Esophagus squamous epithelium (tissue), 5 donors: ENCODE data around the gene ADGRD1. TPM values are rescaled to one million over a fixed set of nuclear protein-coding genes. Genes with fewer than 3 reads are reported as not detected.

Source experiments
- DNase-seq: peaks from one replicate; lab custom pipeline; 2025; lab: John Stamatoyannopoulos, UW
- H3K27ac ChIP-seq, 4 donors: fragments of 200-600 bp; sonication (generic); one replicate each; pipeline ENCODE4 v1.5.1; 2016 to 2019; ENCODE audit warnings: mild to moderate bottlenecking in 1 of 4
- H3K27me3 ChIP-seq, 4 donors: fragments of 200-600 bp; sonication (generic); 1 replicate in 3 of 4; 2 replicates in 1 of 4; pipeline versions ENCODE4 v1.5.1 to v1.6.0; 2017 to 2021; ENCODE audit warnings: antibody characterized with exemption in 1 of 4
- H3K36me3 ChIP-seq, 3 donors: fragments of 200-600 bp; sonication (generic); one replicate each; pipeline ENCODE4 v1.5.1; 2016 to 2019
- H3K4me1 ChIP-seq, 3 donors: fragments of 200-600 bp; sonication (generic); one replicate each; pipeline ENCODE4 v1.5.1; 2017 to 2019
- H3K4me3 ChIP-seq, 4 donors: fragments of 200-600 bp; sonication (generic); 1 replicate in 3 of 4; 2 replicates in 1 of 4; pipeline ENCODE4 v1.5.1; 2016 to 2019; ENCODE audit warnings: mild to moderate bottlenecking in 2 of 4, moderate library complexity in 1 of 4
- H3K9me3 ChIP-seq, 3 donors: fragments of 200-600 bp; sonication (generic); one replicate each; pipeline ENCODE4 v1.5.1; 2016 to 2019
- POLR2A ChIP-seq, 4 donors: fragments of 450-650 bp; IDR thresholded peaks; one replicate each; pipeline ENCODE4 v1.6.1; 2017; ENCODE audit warnings: antibody characterized with exemption in 4 of 4, mild to moderate bottlenecking in 4 of 4, moderate library complexity in 3 of 4
- WGBS, 2 donors: methylation state at CpG; one replicate each; pipeline ENCODE4 v1.1.5; 2018; 5-methylcytosine and 5-hydroxymethylcytosine counted together
- intact Hi-C: fragments of 100-400 bp; cut with DNase I; formaldehyde crosslinking; loops from one replicate; pipeline ENCODE4 v1.15.0; 2022
- total RNA-seq, 4 donors: library from RNA; depleted of rRNA; stranded (reverse); fragments of >200 nt; gene quantifications; one replicate each; pipeline ENCODE4 v1.1.0, GENCODE V29; 2016
- TF ChIP-seq, protein P1 (sequence below), 6 experiments: fragments of 450-650 bp in 4 of 6; fragments of 200-600 bp in 2 of 6; sonication (generic) in 2 of 6; IDR thresholded peaks; one replicate each; pipeline ENCODE4 v1.5.1; 2016 to 2019; ENCODE audit warnings: antibody characterized with exemption in 6 of 6, mild to moderate bottlenecking in 4 of 6, moderate library complexity in 4 of 6
- donor health status: DM: yes; HTN: yes; CAD: no.

The ADGRD1 gene
- total RNA-seq, 4 donors from 2014 or later: 2.2 to 28.2 (median 8.8) TPM

DNA sequence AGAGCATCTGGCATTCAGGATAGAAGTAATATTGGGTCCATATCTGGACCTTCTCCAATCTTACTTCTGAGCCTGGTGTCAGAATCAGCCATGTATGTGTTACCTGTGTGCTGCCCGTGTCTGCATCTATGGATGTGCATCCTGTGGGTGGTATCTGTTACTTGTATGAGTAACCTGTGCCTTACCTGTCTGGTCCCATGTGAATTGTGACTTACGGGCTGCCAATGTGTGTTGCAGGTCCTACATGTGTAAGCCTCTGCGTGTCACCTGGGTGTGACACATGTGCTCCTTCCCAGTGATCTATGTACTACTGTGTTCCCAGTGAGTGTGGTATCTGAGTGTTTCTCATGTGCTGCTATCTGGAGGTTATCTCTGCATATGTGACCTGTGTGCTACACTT, 208.4 kb downstream of the ADGRD1 start:
- Histone ChIP-seq H3K36me3 (no peaks in the 10 kb centered on the region), H3K4me3 (no peak overlapping the region), H3K27me3 (peaks cover 0 to 23% (median 0%) of the 10 kb centered on the region in 4 donors), H3K27ac (no peak overlapping the region), H3K9me3 (no peaks in the 10 kb centered on the region), H3K4me1 (peaks cover 0 to 4% (median 0%) of the 10 kb centered on the region in 3 donors)
- intact Hi-C loops: no loop called here
- DNase-seq: no peak
- WGBS, 2 donors: 63 to 81% methylated on average over 3 of the region's 3 CpGs
- no peak for TF ChIP-seq POLR2A (IDR thresholded peaks at IDR 0.05)
- TF ChIP-seq, protein P1, sequence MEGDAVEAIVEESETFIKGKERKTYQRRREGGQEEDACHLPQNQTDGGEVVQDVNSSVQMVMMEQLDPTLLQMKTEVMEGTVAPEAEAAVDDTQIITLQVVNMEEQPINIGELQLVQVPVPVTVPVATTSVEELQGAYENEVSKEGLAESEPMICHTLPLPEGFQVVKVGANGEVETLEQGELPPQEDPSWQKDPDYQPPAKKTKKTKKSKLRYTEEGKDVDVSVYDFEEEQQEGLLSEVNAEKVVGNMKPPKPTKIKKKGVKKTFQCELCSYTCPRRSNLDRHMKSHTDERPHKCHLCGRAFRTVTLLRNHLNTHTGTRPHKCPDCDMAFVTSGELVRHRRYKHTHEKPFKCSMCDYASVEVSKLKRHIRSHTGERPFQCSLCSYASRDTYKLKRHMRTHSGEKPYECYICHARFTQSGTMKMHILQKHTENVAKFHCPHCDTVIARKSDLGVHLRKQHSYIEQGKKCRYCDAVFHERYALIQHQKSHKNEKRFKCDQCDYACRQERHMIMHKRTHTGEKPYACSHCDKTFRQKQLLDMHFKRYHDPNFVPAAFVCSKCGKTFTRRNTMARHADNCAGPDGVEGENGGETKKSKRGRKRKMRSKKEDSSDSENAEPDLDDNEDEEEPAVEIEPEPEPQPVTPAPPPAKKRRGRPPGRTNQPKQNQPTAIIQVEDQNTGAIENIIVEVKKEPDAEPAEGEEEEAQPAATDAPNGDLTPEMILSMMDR (IDR thresholded peaks at IDR 0.05): no peak

DNA sequence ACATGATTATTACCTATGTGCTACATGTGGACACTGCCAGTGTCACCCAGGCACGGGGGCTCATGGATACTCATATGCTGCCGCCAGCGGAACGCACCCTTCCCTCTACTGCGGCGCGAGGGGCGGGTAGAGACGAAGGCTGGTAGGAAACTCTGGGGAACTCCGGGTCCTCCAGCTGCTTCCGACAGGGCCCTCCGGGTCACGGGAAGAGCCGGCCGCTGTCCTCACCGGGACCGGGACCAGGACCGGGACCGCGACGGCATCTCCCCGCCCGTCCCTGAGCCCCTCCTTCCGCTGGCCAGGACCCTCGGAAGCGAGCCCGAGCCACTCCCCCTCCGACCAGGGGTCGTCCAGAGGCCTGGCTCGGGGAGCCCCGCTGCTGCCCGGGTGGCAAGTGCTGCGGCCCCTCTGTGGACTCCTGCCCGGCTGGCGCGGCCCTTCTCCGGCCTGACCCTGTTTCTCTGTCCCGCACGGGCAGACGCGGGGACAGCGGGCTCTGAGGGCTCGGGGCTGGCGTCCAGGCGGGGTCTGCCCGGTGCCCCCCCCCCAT, 209.6 kb downstream of the ADGRD1 start:
- Histone ChIP-seq H3K4me1 (peaks cover 0 to 6% (median 4%) of the 10 kb centered on the region in 3 donors), H3K36me3 (no peaks in the 10 kb centered on the region), H3K4me3 (no peak overlapping the region), H3K9me3 (no peaks in the 10 kb centered on the region), H3K27me3 (peaks cover 0 to 23% (median 0%) of the 10 kb centered on the region in 4 donors), H3K27ac (no peak overlapping the region)
- intact Hi-C loops: no loop called here
- TF ChIP-seq, protein P1 (IDR thresholded peaks at IDR 0.05): no peak
- no peak for TF ChIP-seq POLR2A (IDR thresholded peaks at IDR 0.05)
- DNase-seq: no peak
- WGBS, 2 donors: 86% methylated on average over 11 of the region's 46 CpGs; no CpG with 5 or more reads in 1 of the 2 donors

DNA sequence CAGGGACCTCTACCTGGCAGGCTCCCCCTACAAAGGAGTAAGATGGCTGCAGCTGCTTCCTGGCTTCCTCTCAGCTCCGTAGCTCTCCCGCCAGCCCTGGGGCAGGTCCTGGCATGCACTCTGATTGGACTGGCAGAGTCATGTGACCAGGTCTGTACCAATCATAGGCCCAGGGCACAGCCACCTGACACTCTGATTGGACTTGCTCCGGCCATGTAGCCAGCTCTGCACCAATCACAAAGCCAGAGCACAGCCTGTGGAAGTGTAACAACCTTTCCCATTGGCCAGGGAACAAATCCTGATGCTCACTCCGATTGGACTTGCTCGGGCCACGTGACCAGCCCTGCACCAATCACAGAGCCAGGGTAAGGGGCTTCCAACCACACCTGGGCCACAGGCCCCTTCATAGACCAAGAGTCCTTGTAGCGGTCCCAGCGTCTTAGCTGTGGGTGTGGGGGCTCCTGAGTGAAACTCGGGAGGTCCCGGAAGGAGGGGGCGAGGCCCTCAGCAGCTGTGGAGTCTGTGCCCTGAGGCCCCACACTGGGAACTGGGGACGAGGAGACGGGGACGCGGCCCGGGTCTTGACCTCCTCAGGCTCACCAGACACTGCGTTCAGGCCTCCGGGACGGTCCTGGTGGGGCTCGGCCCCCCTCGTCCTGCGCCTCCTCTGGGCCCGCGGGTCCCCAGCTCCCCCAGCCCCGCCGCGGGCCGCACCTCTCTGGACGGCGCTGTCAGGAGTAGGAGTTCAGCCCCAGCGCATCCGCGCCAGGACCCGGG, 210.6 kb downstream of the ADGRD1 start:
- H3K27ac ChIP-seq: no peak overlapping the region

DNA sequence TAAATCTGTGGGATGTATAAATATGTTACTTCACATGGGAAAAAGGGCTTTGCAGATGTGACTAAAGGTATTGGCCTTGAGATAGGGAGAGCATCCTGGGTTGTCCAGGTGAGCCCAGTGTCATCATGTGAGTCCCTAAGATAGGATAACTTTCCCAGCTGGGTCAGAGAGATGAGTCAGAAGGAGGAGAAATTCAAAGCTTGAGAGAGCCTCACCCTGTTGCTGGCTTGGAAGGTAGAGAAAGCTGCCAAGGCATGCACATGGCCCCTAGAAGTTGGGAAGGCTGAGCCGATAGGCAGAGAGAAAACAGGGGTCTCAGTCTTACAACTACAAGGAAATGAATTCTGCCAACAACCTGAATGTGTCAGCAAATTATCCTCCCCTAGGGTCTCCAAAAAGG, 213.0 kb downstream of the ADGRD1 start:
- no peak for TF ChIP-seq POLR2A (IDR thresholded peaks at IDR 0.05)
- TF ChIP-seq, protein P1 (IDR thresholded peaks at IDR 0.05): no peak
- no peak overlapping the region for H3K4me3 ChIP-seq
- H3K4me1 ChIP-seq: peaks cover 0 to 6% (median 4%) of the 10 kb centered on the region in 3 donors
- no peaks in the 10 kb centered on the region for H3K9me3 ChIP-seq
- 50 to 73% methylated on average over 1 of the region's 1 CpG for WGBS, 2 donors
- H3K27me3 ChIP-seq: peaks cover 0 to 27% (median 0%) of the 10 kb centered on the region in 4 donors
- no peaks in the 10 kb centered on the region for H3K36me3 ChIP-seq
- DNase-seq: no peak
- no peak overlapping the region for H3K27ac ChIP-seq
- intact Hi-C loops: no loop called here

More for the DNA sequence above, 210.6 kb downstream of the ADGRD1 start:
- Histone ChIP-seq H3K4me3 (no peak overlapping the region), H3K27me3 (peaks cover 0 to 25% (median 0%) of the 10 kb centered on the region in 4 donors), H3K9me3 (no peaks in the 10 kb centered on the region), H3K36me3 (no peaks in the 10 kb centered on the region), H3K4me1 (peaks cover 0 to 6% (median 4%) of the 10 kb centered on the region in 3 donors)
- DNase-seq: no peak
- WGBS, 2 donors: 93 to 95% methylated on average over 3 to 4 of the region's 34 CpGs
- intact Hi-C loops: no loop called here
- no peak for TF ChIP-seq POLR2A (IDR thresholded peaks at IDR 0.05)
- TF ChIP-seq, protein P1 (IDR thresholded peaks at IDR 0.05): no peak

DNA sequence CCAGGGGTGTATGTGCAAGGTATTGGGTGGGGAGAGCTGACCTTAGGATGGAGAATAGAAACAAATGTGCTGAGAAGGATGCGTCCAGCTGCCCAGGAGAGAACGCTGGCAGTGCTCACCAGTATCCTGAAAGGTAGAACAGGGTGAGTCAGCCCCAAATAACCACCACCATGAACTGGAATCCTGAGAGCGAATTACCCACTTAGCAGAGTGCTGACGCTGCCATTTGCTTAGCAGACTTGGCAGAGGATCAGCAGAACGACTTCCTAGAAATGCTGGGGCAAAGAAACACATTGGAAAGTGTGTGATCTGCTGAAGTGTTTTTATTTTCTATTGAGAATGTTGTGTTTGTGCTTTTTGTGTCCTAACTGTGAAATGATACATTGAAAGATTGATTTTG, 213.6 kb downstream of the ADGRD1 start:
- TF ChIP-seq, protein P1 (IDR thresholded peaks at IDR 0.05): no peak
- no peak for TF ChIP-seq POLR2A (IDR thresholded peaks at IDR 0.05)
- no peak overlapping the region for H3K4me3 ChIP-seq
- no peaks in the 10 kb centered on the region for H3K9me3 ChIP-seq
- DNase-seq: no peak
- 19 to 41% methylated on average over 3 to 5 of the region's 5 CpGs for WGBS, 2 donors
- H3K4me1 ChIP-seq: peaks cover 0 to 6% (median 4%) of the 10 kb centered on the region in 3 donors
- no peaks in the 10 kb centered on the region for H3K36me3 ChIP-seq
- no peak overlapping the region for H3K27ac ChIP-seq
- H3K27me3 ChIP-seq: peaks cover 0 to 27% (median 0%) of the 10 kb centered on the region in 4 donors
- intact Hi-C loops: no loop called here
